Measurements from ENCODE around the gene SCIMP. TPM values are rescaled to one million over a fixed set of nuclear protein-coding genes. Genes with fewer than 3 reads are reported as not detected.
"Not testable (repeated sequence)": the region's sequence is repeated elsewhere in the genome, so short reads cannot be mapped to it uniquely, and the experiment has no call there.

The SCIMP gene
- polyA plus RNA-seq, 1 donor from 2014 or later, result not detected

- Histone ChIP-seq H3K27me3 (ENCODE audit: insufficient read depth, low read depth, low read length) (no peaks in the 10 kb centered on the region), H3K36me3 (ENCODE audit: insufficient read depth, low read length) (no peaks in the 10 kb centered on the region), H3K79me2 (replicated peaks; ENCODE audit: insufficient read depth, low read length) (no peaks in the 10 kb centered on the region), H3K9ac (ENCODE audit: low read length) (no peak overlapping the region), H2AFZ (ENCODE audit: low read depth, low read length) (no peak overlapping the region), H3K9me3 (ENCODE audit: low read length) (no peaks in the 10 kb centered on the region), H3F3A (ENCODE audit: insufficient read depth, low read length, poor library complexity, severe bottlenecking) (no peaks in the 10 kb centered on the region), H3K4me3 (ENCODE audit: low read length) (no peak overlapping the region), H4K20me1 (ENCODE audit: insufficient read depth) (no peaks in the 10 kb centered on the region), H3K9me2 (ENCODE audit: insufficient read depth, low read length) (no peaks in the 10 kb centered on the region), H3K27ac (ENCODE audit: low read length) (no peak overlapping the region), H3K4me2 (ENCODE audit: low read length) (no peak overlapping the region)
- TF ChIP-seq REST (IDR thresholded peaks at IDR 0.05; ENCODE audit: borderline replicate concordance) (no peak), SMC3 (conservative IDR thresholded peaks at IDR 0.05; ENCODE audit: poor library complexity) (no peak), CTCF (IDR thresholded peaks at IDR 0.05; ENCODE audit: poor library complexity, severe bottlenecking) (no peak), POLR2AphosphoS5 (IDR thresholded peaks at IDR 0.05) (no peak), RAD21 (conservative IDR thresholded peaks at IDR 0.05) (no peak), EP300 (conservative IDR thresholded peaks at IDR 0.05; ENCODE audit: poor library complexity, severe bottlenecking) (no peak), EZH2 (IDR thresholded peaks at IDR 0.05; ENCODE audit: borderline replicate concordance, insufficient read depth, low read length, poor library complexity, severe bottlenecking) (no peak), TAF1 (IDR thresholded peaks at IDR 0.05; ENCODE audit: low read depth) (no peak), MXI1 (conservative IDR thresholded peaks at IDR 0.05; ENCODE audit: poor library complexity, severe bottlenecking) (no peak)
Observed at GRCh38 chr17:5220074-5220473, 14.6 kb downstream of the SCIMP start.

GRCh38 chr17:5219536-5219935 lies 15.1 kb downstream of the SCIMP start:
- H3K9me3 ChIP-seq (ENCODE audit: low read length), result no peaks in the 10 kb centered on the region
- no peaks in the 10 kb centered on the region for H3K27me3 ChIP-seq (ENCODE audit: insufficient read depth, low read depth, low read length)
- TF ChIP-seq REST (IDR thresholded peaks at IDR 0.05; ENCODE audit: borderline replicate concordance) (no peak), TAF1 (IDR thresholded peaks at IDR 0.05; ENCODE audit: low read depth) (no peak), POLR2AphosphoS5 (IDR thresholded peaks at IDR 0.05) (no peak), CTCF (IDR thresholded peaks at IDR 0.05; ENCODE audit: poor library complexity, severe bottlenecking) (no peak), EP300 (conservative IDR thresholded peaks at IDR 0.05; ENCODE audit: poor library complexity, severe bottlenecking) (no peak), MXI1 (conservative IDR thresholded peaks at IDR 0.05; ENCODE audit: poor library complexity, severe bottlenecking) (no peak), EZH2 (IDR thresholded peaks at IDR 0.05; ENCODE audit: borderline replicate concordance, insufficient read depth, low read length, poor library complexity, severe bottlenecking) (no peak), SMC3 (conservative IDR thresholded peaks at IDR 0.05; ENCODE audit: poor library complexity) (no peak), RAD21 (conservative IDR thresholded peaks at IDR 0.05) (no peak)
- H3K9me2 ChIP-seq (ENCODE audit: insufficient read depth, low read length), result no peaks in the 10 kb centered on the region
- no peaks in the 10 kb centered on the region for H3K79me2 ChIP-seq (replicated peaks; ENCODE audit: insufficient read depth, low read length)
- no peak overlapping the region for H3K4me3 ChIP-seq (ENCODE audit: low read length)
- H3K27ac ChIP-seq (ENCODE audit: low read length), result no peak overlapping the region
- no peak overlapping the region for H3K4me2 ChIP-seq (ENCODE audit: low read length)
- H4K20me1 ChIP-seq (ENCODE audit: insufficient read depth), result no peaks in the 10 kb centered on the region
- no peak overlapping the region for H2AFZ ChIP-seq (ENCODE audit: low read depth, low read length)
- no peak overlapping the region for H3K9ac ChIP-seq (ENCODE audit: low read length)
- no peaks in the 10 kb centered on the region for H3K36me3 ChIP-seq (ENCODE audit: insufficient read depth, low read length)
- no peaks in the 10 kb centered on the region for H3F3A ChIP-seq (ENCODE audit: insufficient read depth, low read length, poor library complexity, severe bottlenecking)

- not testable (repeated sequence) for H3K9me2 ChIP-seq (ENCODE audit: insufficient read depth, low read length); H3K79me2 ChIP-seq (replicated peaks; ENCODE audit: insufficient read depth, low read length); H4K20me1 ChIP-seq (ENCODE audit: insufficient read depth); H3K27ac ChIP-seq (ENCODE audit: low read length); H3K9me3 ChIP-seq (ENCODE audit: low read length); H3K4me3 ChIP-seq (ENCODE audit: low read length); H3F3A ChIP-seq (ENCODE audit: insufficient read depth, low read length, poor library complexity, severe bottlenecking); H3K9ac ChIP-seq (ENCODE audit: low read length); H3K4me2 ChIP-seq (ENCODE audit: low read length); H3K36me3 ChIP-seq (ENCODE audit: insufficient read depth, low read length); H2AFZ ChIP-seq (ENCODE audit: low read depth, low read length); H3K27me3 ChIP-seq (ENCODE audit: insufficient read depth, low read depth, low read length)
Observed at GRCh38 chr17:5217562-5217961, 17.1 kb downstream of the SCIMP start.

Measured in neural cell (in vitro differentiated cells).